NCI-H2107 (cell line): ENCODE measurements around the gene LYPD6.
A peak's percentile ranks its signal among the peaks of the same experiment; 100 is the strongest.
"Not testable (repeated sequence)": the region's sequence is repeated elsewhere in the genome, so short reads cannot be mapped to it uniquely, and the experiment has no call there.

ENCODE experiments used
- DNase-seq: peaks from one replicate; lab custom pipeline; 2025; lab: John Stamatoyannopoulos, UW

The LYPD6 gene

GRCh38 chr2:149330127-149331022, at the start of gene LYPD6:
Gene LYPD6, plus strand, starts transcription at chr2:149330587. Its CDS starts 107,122 bp downstream, at chr2:149437709.
- DNase-seq = peak; percentile 21

- DNase-seq = no peak
These were observed 48.9 kb upstream of the LYPD6 start for GRCh38 chr2:149281441-149281840.

- DNase-seq = no peak
These were observed 39.7 kb upstream of the LYPD6 start for GRCh38 chr2:149290662-149291061.

GRCh38 chr2:149291881-149292280, 38.5 kb upstream of the LYPD6 start:
- no peak for DNase-seq

- no peak for DNase-seq
These were observed 34.4 kb upstream of the LYPD6 start for GRCh38 chr2:149296031-149296430.

- DNase-seq = no peak
These were observed 23.4 kb upstream of the LYPD6 start for GRCh38 chr2:149307014-149307413.

GRCh38 chr2:149310349-149310748, 20.0 kb upstream of the LYPD6 start:
- DNase-seq = no peak

- no peak for DNase-seq
These were observed 18.3 kb upstream of the LYPD6 start for GRCh38 chr2:149312039-149312438.

- DNase-seq = peak; percentile 85
These were observed 16.8 kb upstream of the LYPD6 start for GRCh38 chr2:149313512-149313972.

GRCh38 chr2:149314687-149315086, 15.7 kb upstream of the LYPD6 start:
- DNase-seq = no peak

- no peak for DNase-seq
These were observed 14.9 kb upstream of the LYPD6 start for GRCh38 chr2:149315461-149315860.

- not testable (repeated sequence) for DNase-seq
These were observed 11.8 kb upstream of the LYPD6 start for GRCh38 chr2:149318566-149318965.

- DNase-seq = no peak
These were observed 10.0 kb upstream of the LYPD6 start for GRCh38 chr2:149320362-149320761.

GRCh38 chr2:149329068-149329467, 1.3 kb upstream of the LYPD6 start:
- peak; percentile 0 for DNase-seq

GRCh38 chr2:149329489-149330126, 779 bp upstream of the LYPD6 start:
- DNase-seq = peak; percentile 26

GRCh38 chr2:149331023-149331400, 625 bp downstream of the LYPD6 start:
- DNase-seq = no peak

GRCh38 chr2:149332364-149332763, 2.0 kb downstream of the LYPD6 start:
- DNase-seq = no peak

GRCh38 chr2:149333636-149334035, 3.2 kb downstream of the LYPD6 start:
- no peak for DNase-seq

GRCh38 chr2:149334156-149334555, 3.8 kb downstream of the LYPD6 start:
- no peak for DNase-seq

- no peak for DNase-seq
These were observed 8.9 kb downstream of the LYPD6 start for GRCh38 chr2:149339324-149339723.

GRCh38 chr2:149342509-149342908, 12.1 kb downstream of the LYPD6 start:
- no peak for DNase-seq

GRCh38 chr2:149344105-149344504, 13.7 kb downstream of the LYPD6 start:
- no peak for DNase-seq

- no peak for DNase-seq
These were observed 15.9 kb downstream of the LYPD6 start for GRCh38 chr2:149346272-149346671.
